ENCODE data around the gene CYBC1. TPM values are rescaled to one million over a fixed set of nuclear protein-coding genes. Genes with fewer than 3 reads are reported as not detected.

Gene CYBC1
- total and polyA plus RNA-seq, 2 of the 8 experiments (the other 6 are each of a cell fraction or from before 2014, with no cell fraction given): 74.6 to 81.4 TPM

- H2BK5ac ChIP-seq (ENCODE audit: low read depth, low read length): no peak overlapping the region; the same call in 1 of the 2 replicates
- H4K8ac ChIP-seq (ENCODE audit: extremely low read depth, insufficient read depth, low read length): peak overlapping the region; percentile 57; the same call in 1 of the 2 replicates
- H3K56ac ChIP-seq (replicated peaks; ENCODE audit: insufficient read length, low read depth, low read length): no peak overlapping the region
- H3K27me3 ChIP-seq (replicated peaks in 1 of 4; ENCODE audit: control insufficient read depth in 3 of 4, extremely low read depth in 1 of 4, insufficient read depth in 3 of 4, low read length in 3 of 4): no peaks in the 10 kb centered on the region
- H3K79me1 ChIP-seq (ENCODE audit: low read depth, low read length): no peaks in the 10 kb centered on the region
- CTCF ChIA-PET (ENCODE audit: partially characterized antibody): no interaction called here
- no peak overlapping the region for H3K4me3 ChIP-seq (ENCODE audit: extremely low read depth in 1 of 4, insufficient read depth in 2 of 4, low read depth in 3 of 4, low read length in 4 of 4)
- peaks cover 13 to 44% (median 33%) of the 10 kb centered on the region in 4 experiments; a peak in 6 of 8 replicates for H3K36me3 ChIP-seq (ENCODE audit: control insufficient read depth in 2 of 4, insufficient read depth in 4 of 4, low read length in 3 of 4)
- no peak overlapping the region for H2BK15ac ChIP-seq (ENCODE audit: low read length)
- 91% methylated on average over 12 of the region's 13 CpGs; no CpG with 5 or more reads in 1 of the 2 experiments for WGBS, 2 experiments (ENCODE audit: extremely low coverage in 1 of 2, insufficient coverage in 1 of 2, insufficient read length in 1 of 2, insufficient replicate concordance in 2 of 2, low coverage in 1 of 2, low lambda C conversion rate in 2 of 2, missing lambda C conversion rate in 1 of 2)
- no peak overlapping the region for H2BK12ac ChIP-seq (ENCODE audit: low read depth, low read length)
- no peak overlapping the region for H3K27ac ChIP-seq (ENCODE audit: low read depth, low read length)
- H3K18ac ChIP-seq (ENCODE audit: extremely low read depth, low read length): no peak overlapping the region
- no peak overlapping the region for H2BK120ac ChIP-seq (replicated peaks; ENCODE audit: low read depth, low read length)
- POLR2A ChIA-PET (ENCODE audit: partially characterized antibody): no interaction called here
- no peak overlapping the region for H2AK5ac ChIP-seq (ENCODE audit: low read depth, low read length)
- H3K4me2 ChIP-seq (ENCODE audit: insufficient read depth in 1 of 2, low read depth in 2 of 2, low read length in 2 of 2): no peak overlapping the region
- TF ChIP-seq TBP (IDR thresholded peaks at IDR 0.05; ENCODE audit: low read depth, low read length): no peak
- H3K23me2 ChIP-seq (ENCODE audit: low read depth, low read length): no peaks in the 10 kb centered on the region
- H3K79me2 ChIP-seq (ENCODE audit: control insufficient read depth in 1 of 2, insufficient read depth in 2 of 2, low read length in 2 of 2): no peaks in the 10 kb centered on the region
- H2AFZ ChIP-seq (ENCODE audit: low read length): no peak overlapping the region
- no peak overlapping the region for H3K9ac ChIP-seq (replicated peaks in 1 of 4; ENCODE audit: extremely low read depth in 1 of 4, low read depth in 3 of 4, low read length in 3 of 4)
- no peak overlapping the region for H4K5ac ChIP-seq (ENCODE audit: insufficient read length, low read depth, low read length)
- H4K20me1 ChIP-seq (replicated peaks in 1 of 2; ENCODE audit: control insufficient read depth in 1 of 2, insufficient read depth in 2 of 2, low read length in 2 of 2): peaks cover 0 to 4% of the 10 kb centered on the region in 2 experiments
- no peak overlapping the region for H4K91ac ChIP-seq (replicated peaks; ENCODE audit: insufficient read length, low read length)
- H3K23ac ChIP-seq (ENCODE audit: insufficient read length): no peak overlapping the region
- H3K9me3 ChIP-seq (ENCODE audit: insufficient read depth in 2 of 2, low read depth in 1 of 2, low read length in 1 of 2): no peaks in the 10 kb centered on the region
- no peak for FAIRE-seq
- H3K4ac ChIP-seq (replicated peaks; ENCODE audit: insufficient read length, low read depth, low read length): no peak overlapping the region
- H3K4me1 ChIP-seq (replicated peaks in 1 of 4; ENCODE audit: control insufficient read depth in 3 of 4, insufficient read depth in 4 of 4, low read length in 3 of 4): no peaks in the 10 kb centered on the region
- H3K14ac ChIP-seq (ENCODE audit: insufficient read length): no peak overlapping the region
- H2BK20ac ChIP-seq (ENCODE audit: low read length): no peak overlapping the region
- DNase-seq (ENCODE audit: low read depth in 1 of 2, low spot score in 2 of 2): no peak
Observed at GRCh38 chr17:82486231-82487094, 35.9 kb upstream of the CYBC1 start.

All from H1 (cell line).